SK-N-SH (cell line): ENCODE measurements around the gene ANKRD10. TPM values are rescaled to one million over a fixed set of nuclear protein-coding genes. Genes with fewer than 3 reads are reported as not detected.

ENCODE experiments used
- CTCF ChIA-PET: fragments of 300-600, 350-600 bp; formaldehyde crosslinking; extraction: SDS; loops from one replicate; lab custom pipeline; 2021; lab: Yijun Ruan, JAX
- POLR2A ChIA-PET: fragments of 350-600 bp; sonication (Branson Sonifier 250); formaldehyde crosslinking; extraction: SDS; loops from one replicate; lab custom pipeline; 2020; ENCODE audit warnings: antibody characterized with exemption, inconsistent platforms; lab: Yijun Ruan, JAX
- DNase-seq: peaks from one replicate; pipeline ENCODE4 v3.0.0; 2012
- H2AFZ ChIP-seq: fragments of 200-600 bp; sonication (generic); 2 replicates; pipeline ENCODE4 v1.8.1; 2016; ENCODE audit warnings: antibody characterized with exemption, mild to moderate bottlenecking, low read depth
- H3F3A ChIP-seq: fragments of 200-600 bp; sonication (generic); replicated peaks from 2 replicates; pipeline ENCODE3; 2016; ENCODE audit warnings: antibody characterized with exemption, mild to moderate bottlenecking; ENCODE audit not compliant: insufficient read depth
- H3K27ac ChIP-seq, 2 experiments: fragments of 200-500 bp in 1 of 2; fragments of 200-600 bp in 1 of 2; sonication (Bioruptor generic) in 1 of 2; sonication (generic), shearing (Covaris generic) in 1 of 2; 2 replicates each; pipeline versions ENCODE4 v1.5.1 to v1.6.1; 2014 to 2016; ENCODE audit warnings: low read depth in 2 of 2, inconsistent platforms in 1 of 2, low read length in 1 of 2, mild to moderate bottlenecking in 1 of 2, mixed read lengths in 1 of 2
- H3K27me3 ChIP-seq: fragments of 200-600 bp; sonication (generic), shearing (Covaris generic); 2 replicates; pipeline ENCODE4 v1.6.1; 2016; ENCODE audit warnings: mixed run types; ENCODE audit not compliant: insufficient read depth
- H3K36me3 ChIP-seq, 2 experiments: fragments of 200-500 bp in 1 of 2; fragments of 200-600 bp in 1 of 2; sonication (Bioruptor generic) in 1 of 2; sonication (generic) in 1 of 2; replicated peaks in 1 of 2; 2 replicates each; pipeline versions ENCODE3 to v1.5.1; 2014 to 2016; ENCODE audit warnings: low read length in 1 of 2, mild to moderate bottlenecking in 1 of 2; ENCODE audit not compliant: insufficient read depth in 2 of 2, control insufficient read depth in 1 of 2
- H3K4me1 ChIP-seq, 2 experiments: fragments of 200-500 bp in 1 of 2; fragments of 200-600 bp in 1 of 2; sonication (Bioruptor generic) in 1 of 2; sonication (generic), shearing (Covaris generic) in 1 of 2; 2 replicates each; pipeline versions ENCODE4 v1.5.1 to v1.6.1; 2014 to 2016; ENCODE audit warnings: low read depth in 1 of 2, low read length in 1 of 2, mixed run types in 1 of 2; ENCODE audit not compliant: insufficient read depth in 2 of 2, control insufficient read depth in 1 of 2
- H3K4me2 ChIP-seq: fragments of 200-600 bp; sonication (generic), shearing (Covaris generic); 2 replicates; pipeline ENCODE4 v1.6.1; 2017; ENCODE audit warnings: mixed run types
- H3K4me3 ChIP-seq, 2 experiments: fragments of 200-500 bp in 1 of 2; fragments of 200-600 bp in 1 of 2; sonication (Bioruptor generic) in 1 of 2; sonication (generic), shearing (Covaris generic) in 1 of 2; 2 replicates each; pipeline versions ENCODE4 v1.5.1 to v1.8.1; 2014 to 2016; ENCODE audit warnings: low read depth in 2 of 2, inconsistent platforms in 1 of 2, low read length in 1 of 2, mild to moderate bottlenecking in 1 of 2, mixed read lengths in 1 of 2, moderate library complexity in 1 of 2
- H3K79me2 ChIP-seq: fragments of 200-600 bp; sonication (generic); 2 replicates; pipeline ENCODE4 v1.8.1; 2017; ENCODE audit warnings: mild to moderate bottlenecking; ENCODE audit not compliant: insufficient read depth
- H3K9ac ChIP-seq: fragments of 200-600 bp; sonication (generic); 2 replicates; pipeline ENCODE4 v1.6.1; 2017; ENCODE audit warnings: mixed run types
- H3K9me2 ChIP-seq: fragments of 200-600 bp; sonication (generic); 2 replicates; pipeline ENCODE4 v1.6.1; 2017; ENCODE audit warnings: mixed run types
- H3K9me3 ChIP-seq: fragments of 200-600 bp; sonication (generic); 2 replicates; pipeline ENCODE4 v1.6.1; 2017; ENCODE audit warnings: mixed run types, mild to moderate bottlenecking, moderate library complexity
- H4K20me1 ChIP-seq: fragments of 200-600 bp; sonication (generic); 2 replicates; pipeline ENCODE4 v1.6.1; 2017; ENCODE audit warnings: mild to moderate bottlenecking, mixed run types; ENCODE audit not compliant: insufficient read depth
- POLR2AphosphoS5 ChIP-seq: IDR thresholded peaks from 2 replicates; pipeline ENCODE4 v1.6.1; 2012; ENCODE audit warnings: low read depth, low read length
- RCOR1 ChIP-seq: fragments of 150-350 bp; IDR thresholded peaks from 2 replicates; pipeline ENCODE4 v1.6.1; 2017; ENCODE audit warnings: antibody characterized with exemption, low read length
- RFX5 ChIP-seq: IDR thresholded peaks from 2 replicates; pipeline ENCODE4 v1.6.1; 2012; ENCODE audit warnings: mild to moderate bottlenecking, improper control_type of control experiment, low read length
- RXRA ChIP-seq: IDR thresholded peaks from 2 replicates; pipeline ENCODE4 v1.4.0; 2012; ENCODE audit warnings: low read depth, mild to moderate bottlenecking, borderline replicate concordance
- TCF12 ChIP-seq: IDR thresholded peaks from 2 replicates; pipeline ENCODE4 v1.4.0; 2012
- TEAD4 ChIP-seq: IDR thresholded peaks from 2 replicates; pipeline ENCODE4 v1.4.0; 2012; ENCODE audit warnings: mild to moderate bottlenecking, borderline replicate concordance; ENCODE audit not compliant: insufficient read depth
- YY1 ChIP-seq: IDR thresholded peaks from 2 replicates; pipeline ENCODE4 v1.4.0; 2012; ENCODE audit warnings: low read depth, mild to moderate bottlenecking
- WGBS: methylation state at CpG from one replicate; pipeline ENCODE4 v1.1.6; 2017; ENCODE audit warnings: low lambda C conversion rate; 5-methylcytosine and 5-hydroxymethylcytosine counted together
- polyA plus RNA-seq, 3 experiments: library from polyadenylated mRNA; depleted of rRNA; stranded (reverse); fragments of >200 nt; gene quantifications; 2 replicates each; pipeline ENCODE4 v1.2.3, GENCODE V29; 2012
- TF ChIP-seq, protein P1 (sequence below): IDR thresholded peaks from 2 replicates; pipeline ENCODE4 v1.6.1; 2012; ENCODE audit warnings: mild to moderate bottlenecking, low read depth, low read length, moderate library complexity
- TF ChIP-seq, protein P2 (sequence below): IDR thresholded peaks from 2 replicates; pipeline ENCODE4; 2012
- TF ChIP-seq, protein P3 (sequence below): IDR thresholded peaks from 2 replicates; pipeline ENCODE4 v1.4.0; 2012; ENCODE audit warnings: low read depth

The ANKRD10 gene
- polyA plus RNA-seq, 1 of the 3 experiments (the other 2 are of a cell fraction) = 53.2 TPM

DNA sequence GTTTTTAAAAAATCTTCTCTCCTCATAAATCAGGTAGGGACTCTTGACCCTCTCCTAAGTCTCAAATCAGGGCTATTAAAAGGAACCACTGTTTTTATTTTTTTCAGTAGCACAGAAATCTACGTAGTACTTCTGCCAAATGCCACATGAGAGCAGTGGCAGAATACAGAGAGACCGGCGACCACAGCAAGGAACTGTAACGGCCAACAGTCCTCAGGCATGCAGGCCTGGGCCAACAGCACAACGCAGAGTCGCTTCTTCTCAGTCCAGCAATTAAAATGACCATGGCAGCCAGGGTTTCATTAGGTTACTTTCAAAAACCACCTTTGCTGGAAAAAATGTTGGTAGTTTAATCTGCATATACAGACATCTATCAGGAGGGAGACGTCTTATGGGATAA is 34.2 kb downstream of the ANKRD10 start:
- H3K27ac ChIP-seq = no peak overlapping the region
- ChIA-PET POLR2A (no interaction called here), CTCF (no interaction called here)
- no peaks in the 10 kb centered on the region for H4K20me1 ChIP-seq
- no peak for DNase-seq
- H3F3A ChIP-seq = peaks cover 3% of the 10 kb centered on the region
- TF ChIP-seq, protein P1, sequence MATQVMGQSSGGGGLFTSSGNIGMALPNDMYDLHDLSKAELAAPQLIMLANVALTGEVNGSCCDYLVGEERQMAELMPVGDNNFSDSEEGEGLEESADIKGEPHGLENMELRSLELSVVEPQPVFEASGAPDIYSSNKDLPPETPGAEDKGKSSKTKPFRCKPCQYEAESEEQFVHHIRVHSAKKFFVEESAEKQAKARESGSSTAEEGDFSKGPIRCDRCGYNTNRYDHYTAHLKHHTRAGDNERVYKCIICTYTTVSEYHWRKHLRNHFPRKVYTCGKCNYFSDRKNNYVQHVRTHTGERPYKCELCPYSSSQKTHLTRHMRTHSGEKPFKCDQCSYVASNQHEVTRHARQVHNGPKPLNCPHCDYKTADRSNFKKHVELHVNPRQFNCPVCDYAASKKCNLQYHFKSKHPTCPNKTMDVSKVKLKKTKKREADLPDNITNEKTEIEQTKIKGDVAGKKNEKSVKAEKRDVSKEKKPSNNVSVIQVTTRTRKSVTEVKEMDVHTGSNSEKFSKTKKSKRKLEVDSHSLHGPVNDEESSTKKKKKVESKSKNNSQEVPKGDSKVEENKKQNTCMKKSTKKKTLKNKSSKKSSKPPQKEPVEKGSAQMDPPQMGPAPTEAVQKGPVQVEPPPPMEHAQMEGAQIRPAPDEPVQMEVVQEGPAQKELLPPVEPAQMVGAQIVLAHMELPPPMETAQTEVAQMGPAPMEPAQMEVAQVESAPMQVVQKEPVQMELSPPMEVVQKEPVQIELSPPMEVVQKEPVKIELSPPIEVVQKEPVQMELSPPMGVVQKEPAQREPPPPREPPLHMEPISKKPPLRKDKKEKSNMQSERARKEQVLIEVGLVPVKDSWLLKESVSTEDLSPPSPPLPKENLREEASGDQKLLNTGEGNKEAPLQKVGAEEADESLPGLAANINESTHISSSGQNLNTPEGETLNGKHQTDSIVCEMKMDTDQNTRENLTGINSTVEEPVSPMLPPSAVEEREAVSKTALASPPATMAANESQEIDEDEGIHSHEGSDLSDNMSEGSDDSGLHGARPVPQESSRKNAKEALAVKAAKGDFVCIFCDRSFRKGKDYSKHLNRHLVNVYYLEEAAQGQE = no peak
- TF ChIP-seq TCF12 (no peak), YY1 (no peak), RCOR1 (no peak), TEAD4 (no peak)
- TF ChIP-seq, protein P2, sequence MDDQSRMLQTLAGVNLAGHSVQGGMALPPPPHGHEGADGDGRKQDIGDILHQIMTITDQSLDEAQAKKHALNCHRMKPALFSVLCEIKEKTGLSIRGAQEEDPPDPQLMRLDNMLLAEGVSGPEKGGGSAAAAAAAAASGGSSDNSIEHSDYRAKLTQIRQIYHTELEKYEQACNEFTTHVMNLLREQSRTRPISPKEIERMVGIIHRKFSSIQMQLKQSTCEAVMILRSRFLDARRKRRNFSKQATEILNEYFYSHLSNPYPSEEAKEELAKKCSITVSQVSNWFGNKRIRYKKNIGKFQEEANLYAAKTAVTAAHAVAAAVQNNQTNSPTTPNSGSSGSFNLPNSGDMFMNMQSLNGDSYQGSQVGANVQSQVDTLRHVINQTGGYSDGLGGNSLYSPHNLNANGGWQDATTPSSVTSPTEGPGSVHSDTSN = no peak
- TF ChIP-seq, protein P3, sequence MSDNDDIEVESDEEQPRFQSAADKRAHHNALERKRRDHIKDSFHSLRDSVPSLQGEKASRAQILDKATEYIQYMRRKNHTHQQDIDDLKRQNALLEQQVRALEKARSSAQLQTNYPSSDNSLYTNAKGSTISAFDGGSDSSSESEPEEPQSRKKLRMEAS = no peak
- no peaks in the 10 kb centered on the region for H3K9me3 ChIP-seq
- no peak overlapping the region for H2AFZ ChIP-seq
- no peak overlapping the region for H3K9ac ChIP-seq
- no peak overlapping the region for H3K4me3 ChIP-seq
- H3K4me1 ChIP-seq = peaks cover 0 to 5% of the 10 kb centered on the region in 2 experiments; a peak in 1 of 4 replicates
- no peaks in the 10 kb centered on the region for H3K9me2 ChIP-seq
- no peaks in the 10 kb centered on the region for H3K27me3 ChIP-seq
- H3K36me3 ChIP-seq = no peaks in the 10 kb centered on the region
- 98% methylated on average over 7 of the region's 7 CpGs for WGBS
- H3K4me2 ChIP-seq = no peak overlapping the region
- H3K79me2 ChIP-seq = no peaks in the 10 kb centered on the region

DNA sequence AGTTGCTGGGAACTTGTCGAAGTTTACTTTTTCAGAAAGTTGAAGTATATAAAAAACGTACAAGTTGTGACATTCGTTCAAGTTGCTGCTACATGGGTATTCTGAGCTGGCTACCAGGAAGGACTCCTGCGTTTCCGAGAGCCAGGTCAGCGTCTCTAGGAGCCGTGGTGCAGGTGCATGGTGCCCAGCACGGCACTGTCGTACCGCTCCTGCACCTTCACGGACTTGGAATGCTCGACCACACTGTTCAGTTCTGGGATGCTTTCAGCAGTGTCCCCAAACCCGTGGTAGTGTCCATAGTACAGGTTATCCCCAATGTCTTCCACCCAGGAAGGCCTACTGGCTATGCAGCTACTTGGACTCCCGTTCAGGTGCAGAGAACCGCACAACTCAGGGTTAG is 35.4 kb downstream of the ANKRD10 start:
- no peak for DNase-seq
- no peaks in the 10 kb centered on the region for H3K27me3 ChIP-seq
- H4K20me1 ChIP-seq = no peaks in the 10 kb centered on the region
- no peak overlapping the region for H3K4me2 ChIP-seq
- H3K9ac ChIP-seq = no peak overlapping the region
- ChIA-PET POLR2A (no interaction called here), CTCF (interaction anchor here (0.5 kb wide), 1 partner anchor 178 kb away, joined by 3 read pairs; no protein-coding TSS in a partner anchor)
- no peak overlapping the region for H2AFZ ChIP-seq
- no peaks in the 10 kb centered on the region for H3K79me2 ChIP-seq
- H3K27ac ChIP-seq = no peak overlapping the region
- peaks cover 5 to 9% of the 10 kb centered on the region in 2 experiments; a peak in 2 of 4 replicates for H3K4me1 ChIP-seq
- peaks cover 3% of the 10 kb centered on the region for H3F3A ChIP-seq
- TF ChIP-seq RXRA (no peak), RFX5 (no peak), POLR2AphosphoS5 (no peak)
- H3K9me2 ChIP-seq = no peaks in the 10 kb centered on the region
- H3K36me3 ChIP-seq = no peaks in the 10 kb centered on the region
- H3K9me3 ChIP-seq = no peaks in the 10 kb centered on the region
- 84% methylated on average over 13 of the region's 15 CpGs for WGBS
- H3K4me3 ChIP-seq = no peak overlapping the region
